ENCODE results near the gene RTEL1.
A peak's percentile ranks its signal among the peaks of the same experiment; 100 is the strongest.

Gene RTEL1

GRCh38 chr20:63641146-63641791, 16.8 kb upstream of the RTEL1 start:
- H3K27me3 ChIP-seq (ENCODE audit: control insufficient read depth, insufficient read depth, low read length): no peaks in the 10 kb centered on the region
- peaks cover 8% of the 10 kb centered on the region for H3K4me1 ChIP-seq
- no peak overlapping the region for H2AFZ ChIP-seq
- peak overlapping the region; percentile 39 for H3K27ac ChIP-seq
- H3K9ac ChIP-seq: no peak overlapping the region
- peak overlapping the region; percentile 79 for H3K4me2 ChIP-seq (ENCODE audit: low read length)
- H3K4me3 ChIP-seq (ENCODE audit: low read depth, low read length): peak overlapping the region; percentile 57
- TF ChIP-seq CTCF (IDR thresholded peaks at IDR 0.05): no peak
- H3K79me2 ChIP-seq: no peaks in the 10 kb centered on the region
- H3K9me3 ChIP-seq (ENCODE audit: control insufficient read depth, low read length): no peaks in the 10 kb centered on the region
- no peaks in the 10 kb centered on the region for H3K36me3 ChIP-seq (ENCODE audit: control insufficient read depth, insufficient read depth, low read length)

- H3K4me3 ChIP-seq (ENCODE audit: low read depth, low read length): peak overlapping the region; percentile 57
- H3K27me3 ChIP-seq (ENCODE audit: control insufficient read depth, insufficient read depth, low read length): no peaks in the 10 kb centered on the region
- H3K4me2 ChIP-seq (ENCODE audit: low read length): peak overlapping the region; percentile 95
- no peak overlapping the region for H3K27ac ChIP-seq
- peak overlapping the region; percentile 69 for H2AFZ ChIP-seq
- H3K9ac ChIP-seq: no peak overlapping the region
- no peaks in the 10 kb centered on the region for H3K79me2 ChIP-seq
- TF ChIP-seq CTCF (IDR thresholded peaks at IDR 0.05): peak; percentile 68
- peaks cover 8% of the 10 kb centered on the region for H3K4me1 ChIP-seq
- no peaks in the 10 kb centered on the region for H3K36me3 ChIP-seq (ENCODE audit: control insufficient read depth, insufficient read depth, low read length)
- no peaks in the 10 kb centered on the region for H3K9me3 ChIP-seq (ENCODE audit: control insufficient read depth, low read length)
Measured at GRCh38 chr20:63641792-63642523, 16.2 kb upstream of the RTEL1 start.

- Histone ChIP-seq H3K9ac (no peak overlapping the region), H3K4me1 (peaks cover 8% of the 10 kb centered on the region), H3K4me2 (ENCODE audit: low read length) (peak overlapping the region; percentile 95), H2AFZ (peak overlapping the region; percentile 69), H3K27ac (no peak overlapping the region), H3K27me3 (ENCODE audit: control insufficient read depth, insufficient read depth, low read length) (no peaks in the 10 kb centered on the region), H3K36me3 (ENCODE audit: control insufficient read depth, insufficient read depth, low read length) (no peaks in the 10 kb centered on the region), H3K79me2 (no peaks in the 10 kb centered on the region), H3K4me3 (ENCODE audit: low read depth, low read length) (peak overlapping the region; percentile 52), H3K9me3 (ENCODE audit: control insufficient read depth, low read length) (no peaks in the 10 kb centered on the region)
- no peak for TF ChIP-seq CTCF (IDR thresholded peaks at IDR 0.05)
Measured at GRCh38 chr20:63642527-63643247, 15.4 kb upstream of the RTEL1 start.

- H3K4me2 ChIP-seq (ENCODE audit: low read length): no peak overlapping the region
- H3K27ac ChIP-seq: no peak overlapping the region
- H3K36me3 ChIP-seq (ENCODE audit: control insufficient read depth, insufficient read depth, low read length): no peaks in the 10 kb centered on the region
- no peak overlapping the region for H2AFZ ChIP-seq
- no peak overlapping the region for H3K4me3 ChIP-seq (ENCODE audit: low read depth, low read length)
- peaks cover 8% of the 10 kb centered on the region for H3K4me1 ChIP-seq
- H3K79me2 ChIP-seq: no peaks in the 10 kb centered on the region
- no peak overlapping the region for H3K9ac ChIP-seq
- no peak for TF ChIP-seq CTCF (IDR thresholded peaks at IDR 0.05)
- H3K27me3 ChIP-seq (ENCODE audit: control insufficient read depth, insufficient read depth, low read length): no peaks in the 10 kb centered on the region
- H3K9me3 ChIP-seq (ENCODE audit: control insufficient read depth, low read length): no peaks in the 10 kb centered on the region
Measured at GRCh38 chr20:63643499-63643898, 14.6 kb upstream of the RTEL1 start.
